HG03066 (cell line): ENCODE measurements around the gene CCZ1B.
"Not testable (repeated sequence)": the region's sequence is repeated elsewhere in the genome, so short reads cannot be mapped to it uniquely, and the experiment has no call there.

Experiments
- ATAC-seq: cut with Tn5 transposase; IDR thresholded peaks from one replicate; pipeline ENCODE4 v1.9.1; 2021; ENCODE audit warnings: low read depth; ENCODE audit not compliant: unreplicated experiment

CCZ1B gene

DNA sequence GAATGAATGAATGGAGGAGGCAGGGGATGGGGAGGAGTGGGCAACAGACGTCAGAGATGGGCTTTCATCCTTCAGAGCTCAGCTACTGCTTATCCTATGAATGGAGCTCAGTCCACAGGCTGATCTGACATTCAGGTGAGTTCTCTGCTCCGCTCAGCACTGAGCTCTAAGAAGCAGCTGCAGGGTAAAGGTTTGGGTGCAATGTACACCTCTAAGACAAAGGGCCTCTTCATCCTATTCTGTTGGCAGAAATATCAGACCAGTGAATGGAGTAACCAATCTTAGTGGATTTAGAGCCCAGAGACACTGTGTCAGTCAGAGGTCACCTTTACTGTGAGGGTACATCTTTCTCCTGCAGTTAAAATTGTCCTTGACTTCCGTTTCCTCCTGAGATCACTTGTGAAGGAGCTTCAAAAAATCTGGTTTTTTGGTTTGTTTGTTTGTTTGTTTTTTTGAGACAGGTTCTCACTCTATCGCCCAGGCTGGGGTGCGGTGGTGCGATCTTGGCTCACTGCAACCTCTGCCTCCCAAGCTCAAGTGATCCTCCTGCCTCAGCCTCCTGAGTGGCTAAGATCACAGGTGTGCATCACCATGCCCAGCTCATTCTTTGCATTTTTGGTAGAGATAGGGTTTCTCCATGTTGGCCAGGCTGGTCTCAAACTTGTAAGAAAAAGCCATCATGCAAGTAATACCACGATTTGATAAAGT, 5.1 kb upstream of the CCZ1B start:
- ATAC-seq = no peak

DNA sequence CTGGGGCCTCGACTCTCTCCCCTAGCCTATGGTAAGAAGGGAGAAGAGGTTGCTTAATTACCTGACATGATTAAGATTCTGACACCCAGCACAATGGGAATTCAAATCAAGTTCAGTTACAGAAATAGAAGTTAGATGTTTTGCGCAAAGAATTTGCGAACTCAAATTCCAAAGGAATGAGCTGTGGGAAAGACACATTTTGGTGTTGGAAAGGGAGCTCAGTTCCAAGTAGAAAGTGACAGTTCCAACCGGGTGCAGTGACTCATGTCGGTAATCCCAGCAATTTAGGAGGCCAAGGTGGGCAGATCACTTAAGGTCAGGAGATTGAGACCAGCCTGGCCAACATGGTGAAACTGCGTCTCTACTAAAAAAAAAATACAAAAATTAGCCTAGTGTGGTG, 4.0 kb upstream of the CCZ1B start:
- not testable (repeated sequence) for ATAC-seq

DNA sequence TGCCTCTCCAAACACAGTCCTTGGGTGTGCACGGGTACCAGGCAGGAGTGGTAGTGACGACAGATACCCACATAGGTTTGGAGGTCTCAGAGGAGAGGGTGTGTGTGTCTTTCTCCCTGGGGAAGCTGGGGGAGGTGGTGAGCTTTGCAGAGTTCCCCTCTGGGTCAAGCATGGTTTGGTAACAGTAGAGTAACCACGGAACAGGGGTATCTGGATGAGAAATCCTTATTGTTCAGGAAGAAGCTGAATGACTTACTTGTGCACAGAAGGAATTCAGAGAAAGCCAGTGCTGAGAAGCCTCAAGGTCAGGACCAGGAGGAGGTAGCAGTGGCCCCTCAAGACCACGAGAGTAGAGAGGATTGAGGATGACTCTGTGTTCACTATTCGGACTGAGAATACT, 3.5 kb upstream of the CCZ1B start:
- ATAC-seq = not testable (repeated sequence)

DNA sequence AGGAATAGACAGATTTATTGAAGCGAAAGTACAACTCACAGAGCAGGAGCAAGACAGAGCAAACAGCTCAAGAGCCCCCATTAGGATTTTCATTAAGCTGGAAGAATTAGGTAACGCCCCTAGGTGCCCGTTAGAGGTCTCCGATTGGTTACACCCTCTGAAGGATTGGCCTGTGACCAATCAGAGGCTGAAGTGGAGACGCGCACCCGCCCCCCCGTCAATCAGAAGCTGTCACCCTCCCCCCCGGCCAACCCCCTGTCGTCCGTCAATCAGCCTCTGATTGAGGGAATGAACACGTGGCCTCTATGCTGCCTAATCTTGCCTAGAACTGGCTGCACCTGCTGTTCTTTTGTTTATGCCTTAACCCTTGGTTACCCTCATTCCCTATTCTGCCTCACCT, 1.1 kb upstream of the CCZ1B start:
- not testable (repeated sequence) for ATAC-seq

DNA sequence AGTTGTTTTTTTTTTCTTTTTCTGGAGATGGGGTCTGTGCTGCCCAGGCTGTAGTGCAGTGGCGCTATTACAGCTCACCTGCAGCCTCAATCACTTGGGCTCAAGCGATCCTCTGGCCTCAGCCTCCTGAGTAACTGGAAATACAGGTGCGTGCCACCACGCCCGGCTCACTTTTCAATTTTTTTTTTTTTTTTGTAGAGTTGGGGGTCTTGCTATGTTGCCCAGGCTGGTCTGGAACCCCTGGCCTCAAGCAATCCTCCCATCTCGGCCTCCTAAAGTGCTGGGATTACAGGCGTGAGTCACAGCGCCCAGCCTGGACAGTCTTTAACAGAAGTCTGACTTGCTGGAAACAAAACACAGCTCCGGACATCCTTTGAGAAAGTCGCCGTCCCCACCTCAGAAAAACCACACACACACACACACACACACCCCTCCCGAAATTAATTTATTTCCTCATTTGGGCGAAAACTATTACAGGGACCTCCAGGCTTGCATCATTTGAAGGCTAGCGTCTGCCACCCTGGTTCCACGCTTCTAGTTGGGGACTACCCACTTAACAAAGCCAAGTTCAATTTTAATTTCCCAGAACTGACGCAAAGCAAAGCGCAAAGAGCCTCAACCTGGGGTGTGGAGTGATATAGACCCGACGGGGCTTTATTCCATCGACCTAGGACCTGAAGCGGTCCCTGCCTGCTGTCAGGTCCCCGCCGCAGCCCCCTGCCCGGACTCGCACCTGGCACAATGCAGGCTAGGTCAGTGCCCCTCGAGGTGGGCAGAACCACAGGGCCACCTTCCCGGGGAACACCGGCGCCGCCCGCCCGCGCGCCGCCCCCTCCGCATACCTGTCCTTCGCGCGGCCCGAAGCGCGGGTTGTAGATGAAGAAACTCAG, 594 bp downstream of the CCZ1B start:
- peak; percentile 31 for ATAC-seq

DNA sequence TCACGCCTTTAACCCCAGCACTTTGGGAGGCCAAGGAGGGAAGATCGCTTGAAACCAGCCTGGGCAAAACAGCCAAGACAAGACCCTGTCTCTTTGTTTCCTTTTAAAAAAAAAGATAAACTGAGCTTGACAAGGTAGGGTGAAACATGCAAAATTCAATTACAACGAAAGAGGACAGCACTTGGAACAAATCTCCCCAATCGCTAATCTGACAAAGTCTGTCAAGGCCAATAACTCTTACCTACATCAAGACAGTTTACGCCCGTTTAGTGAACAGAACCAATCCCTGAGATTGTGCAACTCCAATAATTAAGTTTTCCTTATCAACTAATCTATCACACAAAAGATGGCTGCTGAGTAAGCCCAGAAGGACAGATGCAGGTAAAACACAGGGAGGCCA, 4.5 kb downstream of the CCZ1B start:
- not testable (repeated sequence) for ATAC-seq

DNA sequence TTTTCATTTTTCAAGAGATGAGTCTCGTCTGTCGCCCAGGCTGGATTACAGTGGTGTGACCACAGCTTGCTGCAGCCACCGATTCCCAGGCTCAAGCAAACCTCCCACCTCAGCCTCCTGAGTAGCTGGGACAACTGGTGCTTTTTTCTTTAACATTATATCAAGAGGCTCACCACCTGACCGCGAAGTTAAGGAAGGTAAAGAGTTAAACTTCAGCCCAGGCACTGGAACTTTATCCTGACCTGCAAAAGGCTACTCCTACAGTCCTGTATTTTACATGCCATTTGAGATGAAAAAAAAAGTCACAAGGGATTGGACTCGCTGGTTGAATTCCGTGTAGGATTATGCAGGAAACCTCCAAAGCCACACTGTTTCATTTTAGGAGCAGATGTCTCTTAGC, 10.6 kb downstream of the CCZ1B start:
- not testable (repeated sequence) for ATAC-seq

DNA sequence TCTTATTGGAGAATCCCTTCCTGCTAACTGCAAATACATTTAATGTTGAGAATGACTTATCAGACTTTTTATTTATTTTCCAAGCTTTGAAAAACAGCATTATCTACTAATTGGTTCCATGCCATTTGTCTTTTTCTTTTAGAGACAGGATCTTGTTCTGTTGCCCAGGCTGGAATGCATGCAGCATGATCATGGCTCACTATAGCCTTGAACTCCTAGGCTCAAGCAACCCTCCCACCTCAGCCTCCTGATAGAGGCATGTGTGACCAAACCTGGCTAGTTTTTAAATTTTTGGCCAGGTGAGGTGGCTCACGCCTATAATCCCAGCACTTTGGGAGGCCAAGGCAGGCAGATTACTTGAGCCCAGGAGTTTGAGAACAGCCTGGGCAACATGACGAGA, 13.1 kb downstream of the CCZ1B start:
- ATAC-seq = not testable (repeated sequence)

DNA sequence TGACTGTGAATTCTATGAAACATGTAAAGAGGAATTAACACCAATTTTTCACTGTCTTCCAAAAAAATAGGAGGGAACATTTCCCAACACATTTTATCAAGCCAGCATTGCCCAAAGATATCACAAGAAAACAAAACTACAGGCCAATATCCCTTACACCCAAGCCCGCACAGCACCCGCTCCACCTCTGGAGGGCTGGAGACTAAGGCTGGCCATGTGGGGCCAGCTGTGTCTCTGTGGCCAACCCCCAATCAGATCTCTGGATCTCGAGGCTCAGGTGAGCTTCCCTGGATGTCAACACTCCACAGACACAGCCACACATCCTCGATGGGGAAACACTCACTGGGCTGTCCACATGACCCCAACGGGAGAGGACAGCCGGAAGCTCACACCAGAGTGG, 18.1 kb downstream of the CCZ1B start:
- not testable (repeated sequence) for ATAC-seq

DNA sequence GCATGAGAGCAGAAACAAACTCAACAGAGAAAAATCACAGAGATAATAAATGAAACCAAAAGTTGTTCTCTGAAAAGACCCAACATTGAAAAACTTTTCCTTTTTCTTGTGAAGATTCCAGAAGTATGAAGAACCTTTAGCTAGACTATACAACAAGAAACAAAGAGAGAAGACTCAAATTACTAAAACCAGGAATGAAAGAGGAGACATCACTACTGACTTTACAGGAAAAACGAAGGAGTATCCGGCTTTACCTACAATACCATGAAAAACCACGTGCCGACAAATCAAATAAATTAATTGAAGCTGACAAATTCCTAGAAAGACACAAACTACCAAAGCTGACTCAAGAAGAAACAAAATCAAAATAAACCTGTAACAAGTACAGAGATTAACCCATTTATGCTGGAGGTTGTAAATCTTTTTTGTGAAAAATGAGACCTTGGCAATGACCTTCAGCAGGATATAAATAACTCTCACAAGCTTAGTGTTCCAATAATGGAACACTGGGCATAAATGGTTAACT, 18.6 kb downstream of the CCZ1B start:
- ATAC-seq = not testable (repeated sequence)

DNA sequence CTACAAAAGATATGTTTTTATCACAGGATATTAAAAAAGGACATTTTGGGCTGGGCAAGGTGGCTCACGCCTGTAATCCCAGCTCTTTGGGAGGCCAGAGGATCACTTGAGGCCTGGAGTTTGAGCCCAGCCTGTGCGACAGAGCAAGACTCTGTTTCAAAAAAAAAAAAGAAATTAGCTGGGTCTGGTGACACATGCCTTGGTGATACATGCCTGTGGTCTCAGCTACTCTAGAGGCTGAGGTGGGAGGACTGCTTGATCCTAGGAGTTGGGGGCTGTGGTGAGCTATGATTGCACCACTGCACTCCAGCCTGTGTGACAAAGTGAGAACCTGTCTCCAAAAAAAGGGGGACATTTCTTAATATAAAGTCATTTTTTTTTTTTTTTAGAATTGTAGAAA, 25.7 kb downstream of the CCZ1B start:
- not testable (repeated sequence) for ATAC-seq

DNA sequence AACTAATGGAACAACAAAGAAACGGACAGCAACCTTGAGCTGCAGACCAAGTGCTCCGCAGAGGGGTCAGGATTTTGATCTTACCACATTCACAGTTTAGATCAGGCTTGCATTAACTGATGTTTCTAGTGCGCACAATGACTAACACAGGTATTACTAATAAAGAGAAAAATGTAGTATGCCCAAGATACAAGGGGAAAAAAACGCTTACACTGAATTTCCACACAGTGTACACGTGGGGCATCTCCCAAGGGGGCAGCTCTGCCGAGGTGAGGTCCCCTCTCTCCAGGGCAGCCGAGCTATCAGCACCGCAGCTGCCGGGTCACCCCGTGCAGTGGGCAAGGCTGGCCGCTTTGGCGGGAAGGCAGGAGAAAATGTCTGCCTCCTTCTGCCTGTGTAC, 26.2 kb downstream of the CCZ1B start:
- ATAC-seq = not testable (repeated sequence)

DNA sequence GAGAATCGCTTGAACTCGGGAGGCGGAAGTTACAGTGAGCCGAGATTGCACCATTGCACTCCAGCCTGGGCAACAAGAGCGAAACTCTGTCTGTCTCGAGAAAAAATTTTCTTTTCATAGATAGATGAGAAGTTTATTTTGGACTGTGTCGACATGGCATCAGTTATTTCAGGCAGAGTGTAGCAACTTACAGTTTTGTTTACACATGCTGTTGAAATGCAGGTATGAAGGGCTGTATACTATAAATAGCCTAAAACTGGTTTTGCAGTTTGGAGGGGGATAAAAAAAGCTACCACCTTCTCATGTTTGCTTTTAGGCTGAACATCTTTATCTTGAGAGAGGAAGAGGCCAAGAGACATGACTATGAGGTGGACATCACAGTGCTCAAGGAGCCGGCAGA, 28.0 kb downstream of the CCZ1B start:
- ATAC-seq = not testable (repeated sequence)

DNA sequence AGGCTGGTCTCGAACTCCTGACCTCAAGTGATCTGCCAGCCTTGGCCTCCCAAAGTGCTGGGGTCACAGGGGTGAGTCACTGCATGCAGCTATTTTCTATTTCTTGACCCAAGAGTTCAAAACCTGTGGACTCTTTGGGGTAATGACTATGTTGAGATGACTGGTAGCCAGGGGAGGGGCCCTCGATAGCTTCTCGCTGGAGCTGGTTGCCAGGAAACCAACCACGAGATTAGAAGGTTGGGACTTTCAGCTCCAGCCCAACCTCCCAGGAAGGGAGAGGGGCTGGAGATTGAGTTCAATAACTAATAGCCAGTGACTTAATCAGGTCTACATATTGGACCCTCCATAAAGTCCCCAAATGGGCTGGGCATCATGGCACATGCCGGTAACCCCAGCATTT, 28.9 kb downstream of the CCZ1B start:
- ATAC-seq = not testable (repeated sequence)

DNA sequence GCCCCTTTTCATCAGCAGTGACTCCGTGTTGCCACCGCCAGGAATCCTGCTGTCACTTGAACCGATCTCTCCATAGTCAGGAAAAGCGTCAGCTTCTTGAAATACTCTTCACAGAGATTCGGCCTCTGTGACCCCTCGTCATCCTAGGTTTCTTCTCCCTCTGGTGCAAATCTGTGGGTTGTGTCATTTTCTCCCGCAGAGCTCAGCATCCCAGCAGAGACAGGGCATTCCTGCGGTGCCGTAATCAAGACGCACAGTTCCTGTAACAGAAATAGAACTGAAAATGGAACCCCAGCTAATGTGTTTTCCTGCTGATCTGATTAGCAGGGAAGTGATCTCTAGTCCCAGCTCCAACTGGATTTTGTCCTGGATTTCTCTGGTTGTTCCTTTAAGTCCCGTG, 31.8 kb downstream of the CCZ1B start:
- not testable (repeated sequence) for ATAC-seq

DNA sequence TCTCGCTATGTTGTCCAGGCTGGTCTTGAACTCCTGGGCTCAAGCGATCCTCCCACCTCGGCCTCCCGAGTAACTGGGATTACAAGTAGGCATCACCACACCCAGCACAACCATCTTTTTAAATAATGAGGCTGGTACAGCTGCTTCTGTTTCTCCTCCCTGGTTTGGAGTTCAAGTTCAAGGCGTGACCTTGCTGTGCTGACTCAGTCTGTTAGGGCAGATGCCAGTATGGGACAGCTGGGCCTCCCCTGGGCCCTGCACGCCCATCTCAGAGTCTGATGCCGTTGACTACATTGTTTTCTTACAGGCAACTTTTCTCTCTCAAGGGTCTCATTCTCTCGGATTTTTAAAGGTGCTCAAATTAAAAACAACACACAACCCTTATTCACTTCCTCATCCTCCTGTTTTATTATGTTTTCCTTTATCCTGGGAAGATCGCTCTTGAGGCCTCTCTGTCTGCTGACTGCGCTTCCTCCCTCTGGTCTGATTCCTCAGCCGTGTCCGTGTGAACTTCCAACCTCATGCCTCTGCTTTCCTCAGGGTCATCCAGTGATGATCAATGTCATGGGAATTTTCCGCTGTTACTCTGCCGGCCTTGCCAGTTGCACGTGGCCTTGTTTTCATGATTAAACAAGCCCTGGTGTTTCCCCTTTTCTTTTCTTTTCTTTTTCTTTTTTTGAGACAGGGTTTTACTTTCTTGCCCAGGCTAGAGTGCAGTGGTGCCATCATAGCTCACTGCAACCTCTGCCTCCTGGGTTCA, 33.8 kb downstream of the CCZ1B start:
- not testable (repeated sequence) for ATAC-seq

DNA sequence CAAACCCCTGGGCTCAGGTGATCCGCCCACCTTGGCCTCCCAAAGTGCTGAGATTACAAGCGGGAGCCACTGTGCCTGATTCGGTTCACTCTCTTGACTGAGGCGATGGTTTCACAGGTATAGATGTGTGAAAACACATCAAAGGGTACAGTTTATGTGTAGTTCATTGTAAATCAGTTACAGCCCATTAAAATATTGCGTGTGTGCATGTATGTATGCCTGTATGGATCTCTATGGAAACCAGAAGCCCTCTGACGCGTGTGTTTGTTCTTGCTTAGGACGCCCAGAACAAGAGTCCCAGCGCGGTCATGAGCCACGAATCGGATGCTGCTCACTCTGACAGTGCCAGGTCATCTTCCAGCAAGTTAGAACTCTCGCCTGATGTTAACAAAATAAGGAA, 36.7 kb downstream of the CCZ1B start:
- ATAC-seq = not testable (repeated sequence)

DNA sequence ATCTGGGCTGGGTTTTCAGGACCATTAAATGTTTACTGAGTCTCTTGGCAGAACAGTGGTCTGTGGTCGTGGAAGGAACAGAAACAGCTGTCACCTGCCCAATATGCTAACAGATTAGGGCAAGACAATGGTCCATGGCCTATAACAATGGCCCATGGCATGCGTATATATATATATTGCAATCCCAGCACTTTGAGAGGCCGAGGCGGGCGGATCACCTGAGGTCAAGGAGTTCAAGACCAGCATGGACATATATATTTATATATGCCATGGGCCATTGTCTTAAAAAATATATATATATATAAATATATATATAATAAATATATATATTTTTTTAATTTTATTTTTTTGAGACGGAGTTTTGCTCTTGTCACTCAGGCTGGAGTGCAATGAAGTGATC, 44.5 kb downstream of the CCZ1B start:
- not testable (repeated sequence) for ATAC-seq

DNA sequence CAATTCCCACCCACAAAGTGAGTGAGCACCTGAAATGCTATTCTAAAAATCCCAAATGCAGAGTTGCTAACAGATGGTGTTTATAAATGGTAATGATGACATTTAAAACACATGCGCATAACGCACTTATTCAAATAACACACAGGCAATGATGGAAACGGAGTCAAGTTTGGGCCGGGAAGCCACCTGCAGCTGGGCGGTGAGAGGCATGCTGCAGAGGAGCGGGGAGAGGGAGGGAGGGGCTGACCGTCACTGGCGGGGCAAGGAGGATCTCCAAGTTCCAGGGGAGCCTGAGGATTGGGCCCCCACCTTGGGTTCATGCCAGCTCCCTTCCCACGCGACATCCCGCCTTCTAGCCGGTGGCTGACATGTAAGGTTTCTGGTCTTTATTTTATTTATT, 64.9 kb downstream of the CCZ1B start:
- ATAC-seq = not testable (repeated sequence)

DNA sequence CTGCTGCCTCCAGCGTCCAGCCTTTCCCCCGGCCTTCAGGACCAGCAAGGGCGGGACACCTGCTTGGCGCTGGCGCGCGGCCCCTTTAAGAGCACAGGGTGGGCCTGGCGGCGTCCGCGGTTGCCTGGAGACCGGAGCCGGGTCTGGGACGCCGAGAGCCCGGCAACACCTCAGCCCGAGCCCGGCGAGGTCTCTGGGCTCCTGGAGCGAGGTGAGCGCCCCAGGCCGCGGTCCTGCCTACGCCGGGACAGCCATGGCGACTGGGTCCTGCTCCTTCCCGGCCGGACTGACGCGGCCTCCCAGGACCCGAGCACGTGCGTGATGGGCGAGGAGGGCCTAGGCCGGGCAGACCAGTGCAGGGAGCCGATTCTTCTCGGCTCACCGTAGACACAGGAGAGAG, 72.1 kb downstream of the CCZ1B start, which contains the start of gene RSPH10B2:
Gene RSPH10B2 (plus strand): TSS at position 140 of the 400 bp plus-strand sequence. CDS start 3,575 bp downstream, outside the sequence.
- ATAC-seq = not testable (repeated sequence)

DNA sequence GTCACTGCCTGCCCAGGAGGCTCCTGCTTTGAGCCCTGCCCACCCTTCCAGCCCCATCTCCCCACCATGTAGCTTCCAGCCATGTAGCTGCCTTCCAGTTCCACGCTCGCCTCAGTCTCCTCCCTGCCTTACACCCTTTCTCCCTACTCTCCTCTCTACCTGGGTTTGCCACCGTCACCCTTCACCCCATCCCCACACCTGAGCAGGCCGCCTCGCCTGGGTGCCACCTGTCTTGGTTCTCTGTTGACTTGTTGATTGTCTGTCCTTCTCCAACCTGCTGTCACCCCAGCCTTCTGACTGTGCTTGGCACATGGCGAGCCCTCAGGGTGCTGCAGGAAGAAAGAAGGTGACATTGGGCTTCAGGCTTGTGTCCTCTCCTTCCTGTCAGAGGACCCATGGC, 75.9 kb downstream of the CCZ1B start:
- ATAC-seq = not testable (repeated sequence)
